ENCODE data around the gene ST3GAL3.

ST3GAL3 gene

DNA sequence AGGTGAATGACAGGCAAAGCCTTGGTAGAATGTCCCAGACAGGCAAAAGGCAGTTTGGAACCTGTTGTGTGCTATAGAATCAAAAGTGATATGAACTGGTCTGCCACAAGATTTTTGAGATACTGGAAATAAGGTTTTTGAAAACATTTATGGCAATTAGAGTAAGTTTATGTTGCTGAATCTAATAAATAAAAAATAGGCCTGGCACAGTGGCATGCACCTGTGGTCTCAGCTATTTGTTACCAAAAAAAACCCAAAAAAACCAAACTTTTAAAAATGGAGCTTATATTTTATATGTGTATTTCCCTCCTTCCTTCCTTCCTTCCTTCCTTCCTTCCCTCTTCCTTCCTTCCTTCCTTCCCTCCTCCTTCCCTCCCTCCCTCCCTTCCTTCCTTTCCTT is 149.8 kb downstream of the ST3GAL3 start:
- H3K4me3 ChIP-seq (ENCODE audit: low read length): no peak overlapping the region

GRCh38 chr1:43858324-43858723 is 151.0 kb downstream of the ST3GAL3 start:
- no peak for TF ChIP-seq CTCF (conservative IDR thresholded peaks at IDR 0.05; ENCODE audit: low read length)
- H3K4me3 ChIP-seq (ENCODE audit: low read length): no peak overlapping the region
- peak; percentile 98 for DNase-seq (ENCODE audit: low read depth)

More for the DNA sequence above, 149.8 kb downstream of the ST3GAL3 start:
- TF ChIP-seq CTCF (conservative IDR thresholded peaks at IDR 0.05; ENCODE audit: low read length): no peak
- DNase-seq (ENCODE audit: low read depth): no peak

- TF ChIP-seq CTCF (conservative IDR thresholded peaks at IDR 0.05; ENCODE audit: low read length): no peak
- H3K4me3 ChIP-seq (ENCODE audit: low read length): no peak overlapping the region
These were observed 154.0 kb downstream of the ST3GAL3 start for GRCh38 chr1:43861337-43861736.

DNA sequence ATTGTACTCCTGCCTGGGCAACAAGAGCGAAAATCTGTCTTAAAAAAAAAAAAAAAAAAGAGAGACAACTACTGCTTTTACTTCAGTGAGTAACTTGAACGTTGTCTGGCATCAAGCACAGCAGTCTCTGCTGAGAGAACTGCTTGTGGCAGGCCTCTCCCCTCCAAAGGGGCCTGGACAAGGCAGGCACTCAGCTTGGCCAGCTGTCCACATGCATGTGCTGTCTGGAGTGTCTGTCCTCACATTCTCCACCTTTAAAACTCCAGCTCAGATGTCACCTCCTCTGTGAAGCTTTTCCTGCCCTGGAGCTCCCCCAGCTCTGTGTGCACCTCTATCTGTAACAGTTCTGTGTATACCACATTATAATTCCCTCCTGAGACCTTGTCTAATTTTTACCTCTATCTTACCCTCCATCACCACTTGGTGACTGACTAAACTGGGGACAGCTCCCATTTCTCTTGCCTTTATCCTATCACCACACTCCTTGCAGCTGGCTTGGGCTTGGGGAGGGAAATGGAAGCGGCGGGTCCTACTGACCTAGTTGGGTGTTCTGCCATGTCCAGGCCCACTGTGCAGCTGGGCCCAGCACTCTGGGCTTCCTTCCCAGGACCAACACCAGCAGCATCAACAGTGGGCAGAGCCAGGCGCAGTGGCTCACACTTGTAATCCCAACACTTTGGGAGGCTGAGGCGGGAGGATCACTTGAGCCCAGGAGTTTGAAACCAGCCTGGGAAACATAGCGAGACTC is 154.8 kb downstream of the ST3GAL3 start:
- no peak overlapping the region for H3K4me3 ChIP-seq (ENCODE audit: low read length)
- TF ChIP-seq CTCF (conservative IDR thresholded peaks at IDR 0.05; ENCODE audit: low read length): no peak
- DNase-seq (ENCODE audit: low read depth): no peak

More at GRCh38 chr1:43861337-43861736, 154.0 kb downstream of the ST3GAL3 start:
- DNase-seq (ENCODE audit: low read depth): peak; percentile 74

DNA sequence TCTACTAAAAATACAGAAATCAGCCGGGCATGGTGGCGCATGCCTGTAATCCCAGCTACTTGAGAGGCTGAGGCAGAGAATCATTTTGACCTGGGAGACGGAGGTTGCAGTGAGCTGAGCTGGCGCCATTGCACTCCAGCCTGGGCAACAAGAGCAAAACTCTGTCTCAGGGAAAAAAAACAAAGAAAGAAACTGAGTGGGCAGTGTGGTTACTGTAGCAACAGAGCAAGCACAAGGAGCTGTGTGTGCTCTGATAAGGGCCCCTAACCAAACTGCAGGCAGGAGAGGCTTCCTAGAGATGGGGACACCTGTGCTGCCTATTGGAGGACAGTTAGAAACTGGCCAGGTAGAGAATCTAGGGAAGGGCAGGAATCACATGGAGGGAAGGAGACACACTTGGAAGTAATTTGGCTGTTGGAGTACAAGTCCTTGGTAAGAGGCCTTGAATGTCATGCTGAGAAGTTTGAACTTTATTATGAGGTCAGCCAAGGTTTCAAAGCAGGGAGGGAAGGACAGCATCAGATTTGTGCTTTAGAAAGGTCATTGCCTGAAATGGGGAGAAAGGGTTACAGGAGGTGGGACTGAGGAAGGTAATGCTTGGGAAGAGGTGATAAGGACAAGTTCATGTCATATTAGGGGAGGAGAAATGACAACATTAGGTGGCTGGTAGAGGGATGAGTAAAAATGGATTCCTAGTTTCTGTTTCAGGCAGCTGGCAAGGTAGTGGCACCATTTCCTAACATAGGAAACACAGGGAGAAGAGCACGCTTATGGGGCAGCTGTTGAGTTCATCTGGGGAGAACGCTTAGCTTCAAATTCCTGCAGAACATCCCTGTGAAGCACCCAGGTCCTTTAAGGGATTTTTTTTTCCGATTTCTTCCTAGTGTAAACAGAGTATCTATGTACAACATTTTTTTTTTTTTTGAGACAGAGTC is 157.0 kb downstream of the ST3GAL3 start:
- TF ChIP-seq CTCF (conservative IDR thresholded peaks at IDR 0.05; ENCODE audit: low read length): no peak
- H3K4me3 ChIP-seq (ENCODE audit: low read length): no peak overlapping the region
- no peak for DNase-seq (ENCODE audit: low read depth)

DNA sequence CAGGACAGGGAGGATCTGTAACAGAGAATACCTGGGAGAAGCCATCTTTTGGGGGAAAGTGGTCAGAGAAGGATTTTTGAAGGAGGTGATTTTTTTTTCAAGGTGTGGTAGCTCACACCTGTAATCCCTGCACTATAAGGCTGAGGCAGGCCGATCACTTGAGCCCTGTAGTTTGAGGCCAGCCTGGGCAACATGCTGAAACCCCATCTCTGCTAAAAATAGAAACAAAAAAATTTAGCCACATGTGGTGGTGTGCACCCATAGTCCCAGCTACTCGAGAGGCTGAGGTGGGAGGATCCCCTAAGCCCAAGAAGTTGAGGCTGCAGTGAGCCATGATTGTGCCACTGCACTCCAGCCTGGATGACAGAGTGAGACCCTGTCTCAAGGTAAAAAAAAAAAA is 158.9 kb downstream of the ST3GAL3 start:
- TF ChIP-seq CTCF (conservative IDR thresholded peaks at IDR 0.05; ENCODE audit: low read length): no peak
- no peak overlapping the region for H3K4me3 ChIP-seq (ENCODE audit: low read length)
- DNase-seq (ENCODE audit: low read depth): no peak

Measured in AG10803 (cell line).